GM23338 (cell line): ENCODE measurements around the gene ANXA3.

Experiments used
- CREB1 ChIP-seq: fragments of 250-450 bp; sonication (Bioruptor Pico); IDR thresholded peaks from 2 replicates; pipeline ENCODE4 v1.5.0; 2020; ENCODE audit warnings: low read depth, mild to moderate bottlenecking, moderate library complexity
- EZH2 ChIP-seq: fragments of 200-600 bp; sonication (generic); IDR thresholded peaks from one replicate; pipeline ENCODE4 v1.8.0; 2017; ENCODE audit warnings: antibody characterized with exemption, mild to moderate bottlenecking, low read depth; ENCODE audit not compliant: unreplicated experiment
- EZH2phosphoT487 ChIP-seq: fragments of 200-600 bp; sonication (generic); IDR thresholded peaks from one replicate; pipeline ENCODE4 v1.8.1; 2018; ENCODE audit warnings: antibody characterized with exemption; ENCODE audit not compliant: unreplicated experiment
- JUNB ChIP-seq: IDR thresholded peaks from one replicate; pipeline ENCODE4 v1.6.1; 2016; ENCODE audit warnings: antibody characterized with exemption; ENCODE audit not compliant: unreplicated experiment
- NANOG ChIP-seq: IDR thresholded peaks from 2 replicates; pipeline ENCODE4 v1.6.1; 2016; ENCODE audit warnings: antibody characterized with exemption, borderline replicate concordance
- POLR2AphosphoS5 ChIP-seq: IDR thresholded peaks from 2 replicates; pipeline ENCODE4 v1.6.1; 2016; ENCODE audit warnings: antibody characterized with exemption, low read depth
- STAT1 ChIP-seq: IDR thresholded peaks from one replicate; pipeline ENCODE4 v1.6.1; 2016; ENCODE audit warnings: antibody characterized with exemption; ENCODE audit not compliant: unreplicated experiment
- ZNF114 ChIP-seq: fragments of 250-450 bp; sonication (Bioruptor Pico); IDR thresholded peaks from 2 replicates; pipeline ENCODE4 v1.5.0; 2020; ENCODE audit warnings: mild to moderate bottlenecking, moderate library complexity
- ZNF331 ChIP-seq: fragments of 250-450 bp; sonication (Bioruptor Pico); IDR thresholded peaks from 2 replicates; pipeline ENCODE4 v1.5.0; 2020; ENCODE audit warnings: low read depth, mild to moderate bottlenecking, moderate library complexity
- TF ChIP-seq, protein P1 (sequence below): IDR thresholded peaks from one replicate; pipeline ENCODE4 v1.6.1; 2018; ENCODE audit warnings: antibody characterized with exemption; ENCODE audit not compliant: unreplicated experiment
- TF ChIP-seq, protein P2 (sequence below), 2 experiments: fragments of 200-600 bp in 1 of 2; sonication (generic) in 1 of 2; conservative IDR thresholded peaks; 2 replicates each; pipeline versions ENCODE4 v1.5.1 to v1.6.1; 2016 to 2017; ENCODE audit warnings: antibody characterized with exemption in 2 of 2, low read depth in 2 of 2, mild to moderate bottlenecking in 2 of 2, moderate library complexity in 1 of 2
- TF ChIP-seq, protein P3 (sequence below): IDR thresholded peaks from 2 replicates; pipeline ENCODE4 v1.6.1; 2016; ENCODE audit warnings: antibody characterized with exemption
- TF ChIP-seq, protein P4 (sequence below): fragments of 250-450 bp; sonication (Bioruptor Pico); IDR thresholded peaks from 2 replicates; pipeline ENCODE4 v1.5.0; 2020; ENCODE audit warnings: mild to moderate bottlenecking, moderate library complexity

DNA sequence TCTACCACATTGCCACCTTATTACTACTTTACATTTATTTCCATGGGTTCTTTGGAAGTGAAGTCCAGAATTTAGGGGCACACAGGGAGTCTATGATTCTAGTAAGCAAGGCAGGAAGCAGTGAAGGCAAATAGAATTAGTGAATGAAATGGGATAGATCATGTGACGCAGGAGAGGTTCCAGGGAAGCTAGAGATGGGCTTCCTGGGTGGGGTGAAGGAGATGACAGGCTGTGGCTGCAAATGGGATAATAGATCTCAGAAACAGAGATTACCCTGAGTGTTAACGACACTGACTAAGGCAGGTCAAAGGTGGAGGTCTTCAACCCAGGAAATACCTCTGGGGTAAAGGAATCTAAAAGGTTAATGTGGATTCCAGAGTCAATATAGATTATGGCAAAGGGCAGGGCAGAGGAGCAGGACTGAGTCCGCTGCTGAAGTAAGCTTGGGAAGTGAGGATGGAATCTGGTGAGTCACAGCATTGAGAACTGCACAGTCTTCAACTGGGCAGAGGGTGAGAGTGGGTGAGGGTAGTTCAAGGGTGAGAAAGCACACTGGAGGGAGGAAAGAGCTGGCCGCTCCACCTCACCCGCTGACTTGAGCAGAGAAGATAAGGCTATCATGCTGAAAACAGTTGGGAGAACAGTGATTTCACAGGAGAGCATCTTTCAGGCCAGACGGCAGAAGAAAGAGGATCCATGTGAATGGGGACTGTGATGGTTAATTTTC, 70.8 kb downstream of the ANXA3 start:
- TF ChIP-seq ZNF331 = no peak
- TF ChIP-seq, protein P1, sequence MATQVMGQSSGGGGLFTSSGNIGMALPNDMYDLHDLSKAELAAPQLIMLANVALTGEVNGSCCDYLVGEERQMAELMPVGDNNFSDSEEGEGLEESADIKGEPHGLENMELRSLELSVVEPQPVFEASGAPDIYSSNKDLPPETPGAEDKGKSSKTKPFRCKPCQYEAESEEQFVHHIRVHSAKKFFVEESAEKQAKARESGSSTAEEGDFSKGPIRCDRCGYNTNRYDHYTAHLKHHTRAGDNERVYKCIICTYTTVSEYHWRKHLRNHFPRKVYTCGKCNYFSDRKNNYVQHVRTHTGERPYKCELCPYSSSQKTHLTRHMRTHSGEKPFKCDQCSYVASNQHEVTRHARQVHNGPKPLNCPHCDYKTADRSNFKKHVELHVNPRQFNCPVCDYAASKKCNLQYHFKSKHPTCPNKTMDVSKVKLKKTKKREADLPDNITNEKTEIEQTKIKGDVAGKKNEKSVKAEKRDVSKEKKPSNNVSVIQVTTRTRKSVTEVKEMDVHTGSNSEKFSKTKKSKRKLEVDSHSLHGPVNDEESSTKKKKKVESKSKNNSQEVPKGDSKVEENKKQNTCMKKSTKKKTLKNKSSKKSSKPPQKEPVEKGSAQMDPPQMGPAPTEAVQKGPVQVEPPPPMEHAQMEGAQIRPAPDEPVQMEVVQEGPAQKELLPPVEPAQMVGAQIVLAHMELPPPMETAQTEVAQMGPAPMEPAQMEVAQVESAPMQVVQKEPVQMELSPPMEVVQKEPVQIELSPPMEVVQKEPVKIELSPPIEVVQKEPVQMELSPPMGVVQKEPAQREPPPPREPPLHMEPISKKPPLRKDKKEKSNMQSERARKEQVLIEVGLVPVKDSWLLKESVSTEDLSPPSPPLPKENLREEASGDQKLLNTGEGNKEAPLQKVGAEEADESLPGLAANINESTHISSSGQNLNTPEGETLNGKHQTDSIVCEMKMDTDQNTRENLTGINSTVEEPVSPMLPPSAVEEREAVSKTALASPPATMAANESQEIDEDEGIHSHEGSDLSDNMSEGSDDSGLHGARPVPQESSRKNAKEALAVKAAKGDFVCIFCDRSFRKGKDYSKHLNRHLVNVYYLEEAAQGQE = no peak
- TF ChIP-seq, protein P2, sequence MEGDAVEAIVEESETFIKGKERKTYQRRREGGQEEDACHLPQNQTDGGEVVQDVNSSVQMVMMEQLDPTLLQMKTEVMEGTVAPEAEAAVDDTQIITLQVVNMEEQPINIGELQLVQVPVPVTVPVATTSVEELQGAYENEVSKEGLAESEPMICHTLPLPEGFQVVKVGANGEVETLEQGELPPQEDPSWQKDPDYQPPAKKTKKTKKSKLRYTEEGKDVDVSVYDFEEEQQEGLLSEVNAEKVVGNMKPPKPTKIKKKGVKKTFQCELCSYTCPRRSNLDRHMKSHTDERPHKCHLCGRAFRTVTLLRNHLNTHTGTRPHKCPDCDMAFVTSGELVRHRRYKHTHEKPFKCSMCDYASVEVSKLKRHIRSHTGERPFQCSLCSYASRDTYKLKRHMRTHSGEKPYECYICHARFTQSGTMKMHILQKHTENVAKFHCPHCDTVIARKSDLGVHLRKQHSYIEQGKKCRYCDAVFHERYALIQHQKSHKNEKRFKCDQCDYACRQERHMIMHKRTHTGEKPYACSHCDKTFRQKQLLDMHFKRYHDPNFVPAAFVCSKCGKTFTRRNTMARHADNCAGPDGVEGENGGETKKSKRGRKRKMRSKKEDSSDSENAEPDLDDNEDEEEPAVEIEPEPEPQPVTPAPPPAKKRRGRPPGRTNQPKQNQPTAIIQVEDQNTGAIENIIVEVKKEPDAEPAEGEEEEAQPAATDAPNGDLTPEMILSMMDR (conservative IDR thresholded peaks at IDR 0.05; ENCODE audit: low read depth in 2 of 2) = no peak
- no peak for TF ChIP-seq JUNB
- TF ChIP-seq EZH2 = no peak
- TF ChIP-seq EZH2phosphoT487 = no peak
- no peak for TF ChIP-seq ZNF114 (CRISPR knock-in tag)
- TF ChIP-seq POLR2AphosphoS5 = no peak
- TF ChIP-seq, protein P3, sequence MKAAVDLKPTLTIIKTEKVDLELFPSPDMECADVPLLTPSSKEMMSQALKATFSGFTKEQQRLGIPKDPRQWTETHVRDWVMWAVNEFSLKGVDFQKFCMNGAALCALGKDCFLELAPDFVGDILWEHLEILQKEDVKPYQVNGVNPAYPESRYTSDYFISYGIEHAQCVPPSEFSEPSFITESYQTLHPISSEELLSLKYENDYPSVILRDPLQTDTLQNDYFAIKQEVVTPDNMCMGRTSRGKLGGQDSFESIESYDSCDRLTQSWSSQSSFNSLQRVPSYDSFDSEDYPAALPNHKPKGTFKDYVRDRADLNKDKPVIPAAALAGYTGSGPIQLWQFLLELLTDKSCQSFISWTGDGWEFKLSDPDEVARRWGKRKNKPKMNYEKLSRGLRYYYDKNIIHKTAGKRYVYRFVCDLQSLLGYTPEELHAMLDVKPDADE = no peak
- TF ChIP-seq CREB1 = no peak
- TF ChIP-seq STAT1 = no peak
- TF ChIP-seq, protein P4, sequence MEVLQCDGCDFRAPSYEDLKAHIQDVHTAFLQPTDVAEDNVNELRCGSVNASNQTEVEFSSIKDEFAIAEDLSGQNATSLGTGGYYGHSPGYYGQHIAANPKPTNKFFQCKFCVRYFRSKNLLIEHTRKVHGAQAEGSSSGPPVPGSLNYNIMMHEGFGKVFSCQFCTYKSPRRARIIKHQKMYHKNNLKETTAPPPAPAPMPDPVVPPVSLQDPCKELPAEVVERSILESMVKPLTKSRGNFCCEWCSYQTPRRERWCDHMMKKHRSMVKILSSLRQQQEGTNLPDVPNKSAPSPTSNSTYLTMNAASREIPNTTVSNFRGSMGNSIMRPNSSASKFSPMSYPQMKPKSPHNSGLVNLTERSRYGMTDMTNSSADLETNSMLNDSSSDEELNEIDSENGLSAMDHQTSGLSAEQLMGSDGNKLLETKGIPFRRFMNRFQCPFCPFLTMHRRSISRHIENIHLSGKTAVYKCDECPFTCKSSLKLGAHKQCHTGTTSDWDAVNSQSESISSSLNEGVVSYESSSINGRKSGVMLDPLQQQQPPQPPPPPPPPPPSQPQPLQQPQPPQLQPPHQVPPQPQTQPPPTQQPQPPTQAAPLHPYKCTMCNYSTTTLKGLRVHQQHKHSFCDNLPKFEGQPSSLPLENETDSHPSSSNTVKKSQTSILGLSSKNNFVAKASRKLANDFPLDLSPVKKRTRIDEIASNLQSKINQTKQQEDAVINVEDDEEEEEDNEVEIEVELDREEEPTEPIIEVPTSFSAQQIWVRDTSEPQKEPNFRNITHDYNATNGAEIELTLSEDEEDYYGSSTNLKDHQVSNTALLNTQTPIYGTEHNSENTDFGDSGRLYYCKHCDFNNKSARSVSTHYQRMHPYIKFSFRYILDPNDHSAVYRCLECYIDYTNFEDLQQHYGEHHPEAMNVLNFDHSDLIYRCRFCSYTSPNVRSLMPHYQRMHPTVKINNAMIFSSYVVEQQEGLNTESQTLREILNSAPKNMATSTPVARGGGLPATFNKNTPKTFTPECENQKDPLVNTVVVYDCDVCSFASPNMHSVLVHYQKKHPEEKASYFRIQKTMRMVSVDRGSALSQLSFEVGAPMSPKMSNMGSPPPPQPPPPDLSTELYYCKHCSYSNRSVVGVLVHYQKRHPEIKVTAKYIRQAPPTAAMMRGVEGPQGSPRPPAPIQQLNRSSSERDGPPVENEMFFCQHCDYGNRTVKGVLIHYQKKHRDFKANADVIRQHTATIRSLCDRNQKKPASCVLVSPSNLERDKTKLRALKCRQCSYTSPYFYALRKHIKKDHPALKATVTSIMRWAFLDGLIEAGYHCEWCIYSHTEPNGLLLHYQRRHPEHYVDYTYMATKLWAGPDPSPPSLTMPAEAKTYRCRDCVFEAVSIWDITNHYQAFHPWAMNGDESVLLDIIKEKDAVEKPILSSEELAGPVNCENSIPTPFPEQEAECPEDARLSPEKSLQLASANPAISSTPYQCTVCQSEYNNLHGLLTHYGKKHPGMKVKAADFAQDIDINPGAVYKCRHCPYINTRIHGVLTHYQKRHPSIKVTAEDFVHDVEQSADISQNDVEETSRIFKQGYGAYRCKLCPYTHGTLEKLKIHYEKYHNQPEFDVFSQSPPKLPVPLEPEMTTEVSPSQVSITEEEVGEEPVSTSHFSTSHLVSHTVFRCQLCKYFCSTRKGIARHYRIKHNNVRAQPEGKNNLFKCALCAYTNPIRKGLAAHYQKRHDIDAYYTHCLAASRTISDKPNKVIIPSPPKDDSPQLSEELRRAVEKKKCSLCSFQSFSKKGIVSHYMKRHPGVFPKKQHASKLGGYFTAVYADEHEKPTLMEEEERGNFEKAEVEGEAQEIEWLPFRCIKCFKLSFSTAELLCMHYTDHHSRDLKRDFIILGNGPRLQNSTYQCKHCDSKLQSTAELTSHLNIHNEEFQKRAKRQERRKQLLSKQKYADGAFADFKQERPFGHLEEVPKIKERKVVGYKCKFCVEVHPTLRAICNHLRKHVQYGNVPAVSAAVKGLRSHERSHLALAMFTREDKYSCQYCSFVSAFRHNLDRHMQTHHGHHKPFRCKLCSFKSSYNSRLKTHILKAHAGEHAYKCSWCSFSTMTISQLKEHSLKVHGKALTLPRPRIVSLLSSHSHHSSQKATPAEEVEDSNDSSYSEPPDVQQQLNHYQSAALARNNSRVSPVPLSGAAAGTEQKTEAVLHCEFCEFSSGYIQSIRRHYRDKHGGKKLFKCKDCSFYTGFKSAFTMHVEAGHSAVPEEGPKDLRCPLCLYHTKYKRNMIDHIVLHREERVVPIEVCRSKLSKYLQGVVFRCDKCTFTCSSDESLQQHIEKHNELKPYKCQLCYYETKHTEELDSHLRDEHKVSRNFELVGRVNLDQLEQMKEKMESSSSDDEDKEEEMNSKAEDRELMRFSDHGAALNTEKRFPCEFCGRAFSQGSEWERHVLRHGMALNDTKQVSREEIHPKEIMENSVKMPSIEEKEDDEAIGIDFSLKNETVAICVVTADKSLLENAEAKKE (CRISPR knock-in tag) = no peak
- TF ChIP-seq NANOG = no peak
